HepG2 (cell line): Measurements from ENCODE around the gene ATRAID. TPM values are rescaled to one million over a fixed set of nuclear protein-coding genes. Genes with fewer than 3 reads are reported as not detected.

Source experiments
- ATF5 ChIP-seq: sonication (generic); formaldehyde crosslinking; IDR thresholded peaks from 2 replicates; pipeline ENCODE4 v1.4.0; 2020; ENCODE audit warnings: mild to moderate bottlenecking, low read depth, missing genetic modification reagents
- ELF1 ChIP-seq: sonication (generic); formaldehyde crosslinking; IDR thresholded peaks from 2 replicates; pipeline ENCODE4 v1.4.0; 2020; ENCODE audit warnings: missing genetic modification reagents
- FOSL1 ChIP-seq: sonication (generic); formaldehyde crosslinking; IDR thresholded peaks from 2 replicates; pipeline ENCODE4 v1.9.0; 2021; ENCODE audit warnings: missing genetic modification reagents, borderline replicate concordance
- GPN1 ChIP-seq: sonication (generic); formaldehyde crosslinking; IDR thresholded peaks from 2 replicates; pipeline ENCODE4 v1.5.1; 2020; ENCODE audit warnings: missing genetic modification reagents, borderline replicate concordance
- PCBP2 ChIP-seq: fragments of 200-400 bp; formaldehyde crosslinking; optimal IDR thresholded peaks from 2 replicates; pipeline ENCODE3; 2018; ENCODE audit warnings: low read length, low read depth; ENCODE audit not compliant: poor library complexity, severe bottlenecking
- POLR2A ChIP-seq, 2 experiments: IDR thresholded peaks; 2 replicates each; pipeline ENCODE4 v1.6.1; 2011; ENCODE audit warnings: low read depth in 2 of 2, low read length in 2 of 2, mild to moderate bottlenecking in 1 of 2, moderate library complexity in 1 of 2; ENCODE audit not compliant: insufficient read depth in 1 of 2
- SMAD9 ChIP-seq: sonication (generic); formaldehyde crosslinking; IDR thresholded peaks from 2 replicates; pipeline ENCODE4 v1.5.1; 2020; ENCODE audit warnings: mild to moderate bottlenecking, missing genetic modification reagents
- SOX13 ChIP-seq, 3 experiments: fragments of 450-650 bp in 1 of 3; sonication (generic) in 1 of 3; formaldehyde crosslinking in 1 of 3; IDR thresholded peaks in 2 of 3; conservative IDR thresholded peaks in 1 of 3; 2 replicates each; pipeline versions ENCODE4 v1.5.0 to v1.6.1; 2016 to 2020; ENCODE audit warnings: antibody characterized with exemption in 1 of 3, mild to moderate bottlenecking in 1 of 3, missing compliant biosample characterization in 1 of 3, missing genetic modification reagents in 1 of 3, moderate library complexity in 1 of 3
- XBP1 ChIP-seq: sonication (generic); formaldehyde crosslinking; IDR thresholded peaks from 2 replicates; pipeline ENCODE4 v1.5.0; 2020; ENCODE audit warnings: missing genetic modification reagents
- ZBTB21 ChIP-seq: sonication (generic); formaldehyde crosslinking; IDR thresholded peaks from 2 replicates; pipeline ENCODE4 v1.4.0; 2020; ENCODE audit warnings: missing genetic modification reagents
- ZBTB46 ChIP-seq: sonication (generic); formaldehyde crosslinking; IDR thresholded peaks from 2 replicates; pipeline ENCODE4 v1.4.0; 2020; ENCODE audit warnings: mild to moderate bottlenecking, missing genetic modification reagents, borderline replicate concordance
- ZNF253 ChIP-seq: sonication (generic); formaldehyde crosslinking; IDR thresholded peaks from 2 replicates; pipeline ENCODE4 v1.8.0; 2022; ENCODE audit warnings: mild to moderate bottlenecking, missing genetic modification reagents, borderline replicate concordance
- ZNF275 ChIP-seq: sonication (generic); formaldehyde crosslinking; IDR thresholded peaks from 2 replicates; pipeline ENCODE4 v1.8.0; 2022; ENCODE audit warnings: missing genetic modification reagents, mild to moderate bottlenecking, inconsistent platforms, borderline replicate concordance
- ZNF318 ChIP-seq: sonication (generic); formaldehyde crosslinking; IDR thresholded peaks from 2 replicates; pipeline ENCODE4 v1.4.0; 2020; ENCODE audit warnings: mild to moderate bottlenecking, missing genetic modification reagents
- ZNF335 ChIP-seq: sonication (generic); formaldehyde crosslinking; IDR thresholded peaks from 2 replicates; pipeline ENCODE4 v1.4.0; 2020; ENCODE audit warnings: missing genetic modification reagents
- ZNF451 ChIP-seq: sonication (generic); formaldehyde crosslinking; IDR thresholded peaks from 2 replicates; pipeline ENCODE4 v1.5.0; 2020; ENCODE audit warnings: mild to moderate bottlenecking, missing genetic modification reagents
- ZNF567 ChIP-seq: sonication (generic); formaldehyde crosslinking; IDR thresholded peaks from 2 replicates; pipeline ENCODE4 v1.8.1; 2023; ENCODE audit warnings: mild to moderate bottlenecking, missing genetic modification reagents, borderline replicate concordance
- polyA plus RNA-seq, 8 experiments: library from polyadenylated mRNA; depleted of rRNA in 3 of 8; stranded (reverse) in 7 of 8; unstranded in 1 of 8; fragments of >200 nt; fragmentation: Illumina TruSeq in 4 of 8; extraction: Trizol in 4 of 8; gene quantifications; 2 replicates each; pipeline versions ENCODE4 v1.2.1 to v1.2.3, GENCODE V29; 2011 to 2016; ENCODE audit warnings: low read depth in 4 of 8, missing spikeins in 1 of 8, mixed read lengths in 1 of 8; ENCODE audit not compliant: insufficient read depth in 1 of 8
- total RNA-seq, 5 experiments: library from RNA; depleted of rRNA; stranded (reverse); fragments of >200 nt; fragmentation: Illumina TruSeq; extraction: Trizol; gene quantifications; 2 replicates each; pipeline ENCODE4 v1.2.3, GENCODE V29; 2016; ENCODE audit warnings: low read depth in 1 of 5

Gene ATRAID
- total and polyA plus RNA-seq, 2 of the 13 experiments (the other 11 are each of a cell fraction or from before 2014, with no cell fraction given), result 207 to 382 TPM

DNA sequence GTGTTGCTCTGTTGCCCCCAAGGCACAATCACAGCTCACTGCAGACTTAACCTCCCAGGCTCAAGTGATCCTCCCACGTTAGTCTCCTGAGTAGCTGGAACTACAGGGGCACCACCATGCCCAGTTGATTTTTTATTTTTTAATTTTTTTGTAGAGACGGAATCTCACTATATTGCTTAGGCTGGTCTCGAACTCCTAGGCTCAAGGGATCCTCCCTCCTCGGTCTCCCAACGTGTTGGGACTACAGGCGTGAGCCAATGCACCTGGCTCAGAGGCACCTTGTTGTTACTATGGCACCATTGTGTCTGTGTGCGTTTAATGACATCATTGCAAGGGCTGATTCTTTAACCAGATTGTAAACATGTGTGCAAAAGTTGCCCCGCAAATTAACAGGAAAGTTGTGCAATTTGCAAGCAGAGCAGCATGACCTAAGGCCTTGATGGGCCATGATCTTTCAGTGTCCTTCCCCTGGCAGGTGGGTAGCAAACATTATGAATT is 40.4 kb upstream of the ATRAID start (continued):
- TF ChIP-seq ZNF253 (CRISPR knock-in tag) (no peak), ZNF451 (CRISPR knock-in tag) (no peak), ZNF275 (CRISPR knock-in tag) (no peak), ELF1 (CRISPR knock-in tag) (peak; percentile 70), SMAD9 (CRISPR knock-in tag) (0 out of 2 replicates have a peak, but pooled peaks have one; percentile 33), ZBTB21 (CRISPR knock-in tag) (peak; percentile 92), ZNF335 (CRISPR knock-in tag) (peak; percentile 83; the same call in 1 of the 2 replicates), XBP1 (CRISPR knock-in tag) (no peak), PCBP2 (no peak), ATF5 (CRISPR knock-in tag) (no peak), SOX13 (IDR thresholded peaks at IDR 0.05) (peak; percentile 86), SOX13 (CRISPR knock-in tag; conservative IDR thresholded peaks at IDR 0.05 in 1 of 2, IDR thresholded peaks at IDR 0.05 in 1 of 2) (peak in 1 of 2 experiments; percentile 97; a peak in 2 of 4 replicates), ZNF567 (CRISPR knock-in tag) (no peak), GPN1 (no peak), ZNF318 (CRISPR knock-in tag) (no peak), POLR2A (IDR thresholded peaks at IDR 0.05; ENCODE audit: insufficient read depth in 1 of 2, low read depth in 2 of 2, low read length in 2 of 2) (no peak), ZBTB46 (CRISPR knock-in tag) (no peak), FOSL1 (CRISPR knock-in tag) (no peak)
